UCSD-AML1 (cell line): ENCODE measurements around the gene ZBTB24.

Experiments
- DNase-seq: peaks from one replicate; lab custom pipeline; 2025; ENCODE audit not compliant: unreplicated experiment; lab: John Stamatoyannopoulos, UW

ZBTB24 gene

DNA sequence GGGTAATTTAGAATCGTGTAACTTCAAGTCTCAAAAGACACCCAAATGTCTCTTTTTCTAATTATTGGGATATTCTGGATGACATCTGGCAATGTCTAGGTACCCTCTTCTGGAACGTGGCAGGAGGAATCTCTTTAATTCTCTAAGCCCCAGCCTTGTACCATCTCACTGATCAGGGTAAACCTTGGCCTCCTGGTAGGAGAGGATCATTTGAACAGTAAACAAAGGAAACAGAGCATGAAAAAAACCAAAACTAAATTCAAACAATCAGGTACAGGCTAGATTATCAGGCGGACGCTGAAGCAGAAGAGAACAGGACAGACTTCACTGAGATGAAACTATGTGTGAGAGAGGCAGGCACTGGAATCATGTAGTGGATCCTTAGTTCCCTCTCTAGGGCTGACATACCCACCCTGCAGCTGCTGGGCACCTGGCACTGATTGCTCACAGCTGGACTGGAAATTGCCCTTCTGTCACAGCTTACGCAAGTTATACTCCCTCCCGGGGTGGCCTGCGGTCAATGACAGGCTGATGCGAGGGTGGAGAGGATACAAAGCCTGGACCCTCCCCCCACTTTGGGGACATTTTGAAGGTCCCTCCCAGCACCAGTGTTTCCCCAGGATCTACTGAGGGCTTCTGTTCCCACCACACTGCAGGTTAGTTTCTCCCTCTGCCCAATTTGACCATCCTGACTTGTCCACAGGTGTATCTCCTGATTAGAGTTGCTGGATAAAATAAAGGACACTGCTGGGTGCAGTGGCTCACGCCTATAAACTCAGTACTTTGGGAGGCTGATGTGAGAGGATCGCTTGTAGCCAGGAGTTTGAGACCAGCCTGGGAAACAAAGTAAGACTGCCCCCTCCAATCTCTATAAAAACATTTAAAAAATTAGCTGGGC is 20.6 kb upstream of the ZBTB24 start:
- DNase-seq, result no peak

DNA sequence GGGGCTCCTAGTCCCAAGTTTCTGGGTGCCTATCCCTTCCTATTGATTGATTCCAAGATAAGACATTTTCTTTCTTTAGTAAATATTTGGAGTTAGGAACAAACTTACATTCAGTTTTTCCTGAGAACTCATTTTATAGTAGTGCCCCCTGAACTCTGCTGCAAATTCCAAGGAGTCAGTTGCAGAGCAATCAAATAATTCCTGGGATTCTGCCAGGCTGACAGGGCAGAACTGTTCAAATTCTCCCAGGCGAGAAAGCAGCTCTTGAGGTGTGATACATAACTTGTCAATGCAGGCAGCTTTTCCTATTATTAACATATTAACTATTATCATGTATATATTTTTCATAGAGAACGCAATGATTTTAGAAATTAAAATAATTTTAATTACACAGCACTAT is 15.9 kb upstream of the ZBTB24 start:
- DNase-seq, result no peak

DNA sequence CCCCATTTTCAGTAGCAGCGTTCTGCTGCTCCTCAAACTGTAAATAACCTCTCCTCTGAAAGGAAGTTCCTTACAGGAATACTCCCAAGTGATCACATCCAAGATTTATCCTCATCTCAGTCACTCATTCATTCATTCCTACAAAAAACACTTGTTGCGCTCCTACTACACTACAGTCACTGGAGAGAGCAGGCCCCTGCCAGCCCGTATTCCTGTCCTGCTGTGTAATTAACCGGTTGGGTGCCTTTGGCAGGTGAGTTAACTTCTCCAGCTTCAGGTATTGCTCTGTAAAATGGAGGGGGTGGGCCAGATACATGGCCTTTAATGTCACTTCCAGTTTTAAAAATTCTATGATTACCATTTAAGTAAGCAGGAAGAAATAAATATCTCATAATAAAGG is 15.0 kb upstream of the ZBTB24 start:
- no peak for DNase-seq

DNA sequence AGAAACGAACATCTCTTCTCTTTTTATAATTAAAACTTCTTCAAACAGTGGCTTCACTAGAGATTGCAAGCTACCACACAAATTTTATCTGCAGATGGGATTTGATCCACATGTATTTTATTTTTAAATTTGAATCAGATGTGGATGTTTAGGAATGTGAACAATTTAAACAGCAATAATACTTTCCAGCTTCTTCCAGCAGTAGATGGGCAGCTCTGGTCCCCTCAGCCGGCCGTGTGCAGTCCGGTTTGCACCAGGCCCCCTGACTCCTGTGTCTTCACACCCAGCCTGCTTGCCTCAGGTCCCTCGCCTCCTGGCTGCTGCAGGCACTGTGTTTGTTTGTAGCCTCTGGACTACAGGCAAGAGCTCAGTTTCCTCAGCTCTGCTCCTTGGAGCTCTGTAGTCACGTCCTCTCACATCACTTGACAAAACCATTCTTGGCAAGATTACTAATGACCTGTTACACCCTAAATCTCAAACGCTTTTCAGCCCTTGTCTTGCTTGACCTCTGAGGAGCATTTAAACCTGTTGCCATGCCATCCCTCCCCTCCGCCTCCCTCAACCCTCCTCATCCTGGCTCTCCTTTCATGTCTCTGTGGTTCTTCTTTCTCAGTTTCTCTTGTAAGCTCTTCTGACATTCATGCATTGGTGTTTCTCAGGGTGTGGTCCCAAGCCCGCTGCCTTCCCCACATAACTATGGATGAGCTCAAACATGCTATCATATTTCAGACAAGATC is 13.2 kb upstream of the ZBTB24 start:
- no peak for DNase-seq

DNA sequence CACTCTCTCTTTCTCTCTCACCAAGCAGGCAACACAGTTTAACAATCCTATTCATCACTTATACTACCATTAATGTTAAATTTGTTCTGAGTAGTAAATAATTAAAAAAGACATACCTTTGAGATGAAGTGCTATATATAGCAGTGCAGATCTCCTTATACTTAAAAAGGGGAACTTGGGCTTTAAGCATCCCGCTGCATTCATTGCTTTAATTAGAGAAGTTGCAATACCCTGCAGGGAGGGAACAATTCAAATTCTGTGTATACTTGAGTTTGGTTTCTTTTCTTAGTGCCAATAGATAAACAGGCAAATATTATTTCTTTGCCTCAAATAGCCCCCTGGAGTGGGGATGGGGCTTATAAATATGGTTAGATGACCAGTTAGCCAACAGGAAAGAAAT is 10.8 kb upstream of the ZBTB24 start:
- no peak for DNase-seq

DNA sequence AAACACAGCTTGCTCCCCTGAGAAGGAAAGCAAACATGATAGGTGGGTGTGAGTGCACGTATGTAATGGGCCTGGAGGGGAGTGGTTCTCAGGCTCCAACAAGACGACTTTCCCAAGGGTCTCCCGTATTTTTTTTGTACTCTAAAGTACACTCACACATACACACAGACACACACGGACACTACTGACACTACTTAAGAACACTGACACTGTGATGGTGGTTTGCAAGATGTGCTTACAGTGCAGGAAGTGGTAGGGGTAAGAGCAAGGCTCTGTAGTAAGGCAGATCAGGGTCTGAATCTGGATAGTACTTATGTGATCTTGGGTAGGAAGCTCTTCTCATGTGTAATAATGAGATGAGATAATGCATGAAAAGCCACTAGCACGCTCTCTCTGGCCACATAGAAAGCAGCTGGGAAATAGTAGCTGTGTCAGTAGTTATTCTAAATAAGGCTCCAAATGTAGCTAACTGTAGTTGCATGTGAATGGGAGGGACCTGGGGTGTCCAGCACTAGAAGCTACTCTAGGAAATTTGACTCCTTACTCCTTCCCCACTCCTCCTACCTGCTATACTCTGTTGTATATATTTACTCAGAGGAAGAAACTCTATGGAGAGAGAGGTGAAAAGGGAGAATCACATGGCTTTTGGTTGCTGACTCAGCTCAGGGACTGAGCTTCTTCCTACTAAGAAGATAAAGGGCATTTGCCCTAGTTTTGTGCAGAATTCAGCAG is 8.4 kb upstream of the ZBTB24 start:
- no peak for DNase-seq

DNA sequence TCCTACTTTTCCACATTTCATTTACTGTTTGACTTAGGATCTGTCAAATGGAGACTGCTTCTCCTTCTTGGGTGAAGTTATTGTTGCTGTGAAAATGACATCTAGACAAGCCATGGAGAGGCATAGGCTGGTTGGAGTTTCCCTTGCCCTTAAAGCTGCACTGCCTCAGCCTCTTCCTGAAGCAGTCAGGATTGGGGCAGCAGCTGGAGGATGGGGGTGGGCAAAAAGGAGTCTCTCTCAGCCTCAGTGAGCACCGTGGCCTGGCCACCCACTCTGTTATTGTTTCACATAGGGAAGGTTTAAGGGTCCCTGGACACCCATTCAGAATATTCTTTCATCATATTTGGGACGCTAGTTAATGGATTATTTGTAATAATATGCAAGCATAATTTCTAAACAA is 7.7 kb upstream of the ZBTB24 start:
- DNase-seq, result no peak

DNA sequence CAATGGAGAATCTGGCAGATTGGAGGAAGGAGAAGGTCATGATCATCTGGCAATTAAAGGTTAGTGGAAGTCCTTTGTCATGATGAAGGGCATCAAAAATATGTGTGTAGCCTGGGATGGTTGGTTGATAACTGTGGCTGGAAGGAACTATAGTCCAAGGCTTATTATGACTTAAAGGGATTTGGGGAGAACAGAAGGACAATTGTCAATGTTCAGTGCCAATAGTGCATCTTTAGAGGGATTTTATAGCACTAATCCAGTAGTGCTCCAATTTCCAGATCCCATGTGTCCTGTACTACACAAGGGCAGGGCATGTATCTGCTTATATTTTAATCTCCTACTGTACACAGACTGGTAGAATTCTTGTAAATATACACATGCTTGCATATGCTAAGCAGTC is 5.0 kb upstream of the ZBTB24 start:
- no peak for DNase-seq

DNA sequence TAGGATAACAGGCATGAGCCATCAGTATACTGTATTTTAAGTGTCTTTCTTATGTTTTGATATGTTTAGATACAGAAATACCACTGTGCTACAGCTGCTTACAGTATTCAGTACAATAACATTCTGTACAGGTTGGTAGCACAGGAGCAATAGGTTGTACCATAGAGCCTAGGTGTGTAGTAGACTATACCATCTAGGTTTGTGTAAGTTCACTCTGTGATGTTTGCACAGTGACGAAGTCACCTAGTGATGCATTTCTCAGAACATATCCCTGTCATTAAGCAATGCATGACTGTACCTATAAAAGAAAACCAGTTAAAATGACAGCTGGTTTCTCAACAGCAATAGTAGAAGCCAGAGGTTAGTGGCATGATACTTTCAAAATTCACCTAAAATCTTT is 3.0 kb upstream of the ZBTB24 start:
- no peak for DNase-seq

DNA sequence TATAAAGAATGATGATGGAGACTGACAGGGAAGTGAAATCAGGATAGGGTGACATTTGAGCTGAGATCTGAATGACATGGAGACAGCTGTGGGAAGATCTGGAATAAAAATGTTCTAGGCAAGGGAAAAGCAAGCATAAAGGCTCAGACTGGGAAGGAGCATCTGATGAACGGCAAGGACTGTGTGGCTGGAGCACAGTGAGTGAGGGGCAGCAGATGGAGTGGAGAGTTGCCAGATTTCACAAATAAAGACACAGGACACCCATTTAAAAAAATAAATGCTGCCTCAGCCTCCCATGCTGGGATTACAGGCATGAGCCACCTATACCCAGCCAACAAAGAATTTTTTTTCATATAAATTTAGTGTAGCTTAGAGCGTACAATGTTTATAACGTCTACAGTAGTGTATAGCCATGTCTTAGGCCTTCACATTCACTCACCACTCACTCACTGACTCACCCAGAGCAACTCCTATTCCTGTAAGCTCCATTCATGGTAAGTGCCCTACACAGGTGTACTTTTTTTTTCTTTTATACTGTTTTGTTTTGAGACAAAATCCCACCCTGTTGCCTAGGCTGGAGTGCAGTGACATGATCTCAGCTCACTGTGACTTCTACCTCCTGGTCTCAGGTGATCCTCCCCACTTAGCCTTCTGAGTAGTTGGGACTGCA is 2.4 kb upstream of the ZBTB24 start:
- no peak for DNase-seq

DNA sequence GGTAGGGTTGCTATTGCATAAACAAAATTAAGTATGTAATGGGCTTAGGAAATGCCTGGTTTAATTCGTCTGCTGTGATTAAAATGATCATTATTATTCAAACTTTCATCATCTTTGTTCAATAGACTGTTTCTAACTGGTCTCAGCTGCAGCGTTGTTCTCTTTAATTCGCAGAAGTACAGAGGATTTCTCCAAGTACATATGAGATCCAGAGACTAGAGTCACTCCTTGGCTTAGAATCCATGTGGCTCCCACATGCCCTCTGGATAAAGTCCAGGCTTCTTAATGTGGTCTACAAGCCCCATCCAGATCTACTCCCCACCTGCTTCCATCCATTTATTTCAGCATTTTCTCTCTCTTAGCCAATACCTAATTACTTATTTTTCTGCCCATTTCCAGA is 1.1 kb upstream of the ZBTB24 start:
- no peak for DNase-seq

DNA sequence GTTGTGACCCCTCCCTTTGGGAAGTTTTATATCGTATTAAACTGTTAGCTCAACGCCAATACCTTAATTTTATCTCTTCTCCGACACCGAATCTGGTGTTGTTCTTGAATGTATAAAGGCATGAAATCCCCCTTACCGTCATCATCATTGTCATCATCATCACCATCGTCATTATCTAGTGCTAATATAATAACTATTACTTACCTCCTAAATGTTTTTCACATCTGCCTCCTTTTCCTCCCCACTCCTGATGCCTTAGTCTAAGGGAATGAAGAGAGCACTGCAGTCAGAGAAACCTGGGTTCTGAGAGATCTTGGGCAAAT is 677 bp upstream of the ZBTB24 start:
- DNase-seq, result no peak

DNA sequence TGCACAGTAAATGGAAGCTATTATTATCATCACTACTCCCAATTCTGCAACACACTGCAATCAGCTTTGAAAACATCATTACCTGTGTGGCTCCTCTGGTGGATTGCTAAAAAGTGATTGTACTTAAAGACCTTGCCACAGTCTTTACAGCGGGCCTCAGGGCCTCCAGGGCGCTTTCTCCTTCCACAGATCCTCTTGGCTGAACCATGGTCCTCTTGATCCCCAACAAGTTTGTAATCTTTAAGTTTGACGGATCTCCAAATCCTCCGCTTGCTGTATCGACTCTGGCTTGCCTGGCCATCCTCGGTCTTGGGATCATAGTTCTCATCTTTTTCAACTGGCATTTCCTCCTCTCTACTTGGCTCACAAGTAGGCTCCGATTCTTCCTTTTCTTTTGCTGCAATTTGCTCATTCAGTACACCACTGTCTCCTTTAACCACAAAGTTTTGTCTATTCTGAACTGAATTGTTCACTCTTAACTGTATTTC is 2.0 kb downstream of the ZBTB24 start:
- DNase-seq, result no peak

DNA sequence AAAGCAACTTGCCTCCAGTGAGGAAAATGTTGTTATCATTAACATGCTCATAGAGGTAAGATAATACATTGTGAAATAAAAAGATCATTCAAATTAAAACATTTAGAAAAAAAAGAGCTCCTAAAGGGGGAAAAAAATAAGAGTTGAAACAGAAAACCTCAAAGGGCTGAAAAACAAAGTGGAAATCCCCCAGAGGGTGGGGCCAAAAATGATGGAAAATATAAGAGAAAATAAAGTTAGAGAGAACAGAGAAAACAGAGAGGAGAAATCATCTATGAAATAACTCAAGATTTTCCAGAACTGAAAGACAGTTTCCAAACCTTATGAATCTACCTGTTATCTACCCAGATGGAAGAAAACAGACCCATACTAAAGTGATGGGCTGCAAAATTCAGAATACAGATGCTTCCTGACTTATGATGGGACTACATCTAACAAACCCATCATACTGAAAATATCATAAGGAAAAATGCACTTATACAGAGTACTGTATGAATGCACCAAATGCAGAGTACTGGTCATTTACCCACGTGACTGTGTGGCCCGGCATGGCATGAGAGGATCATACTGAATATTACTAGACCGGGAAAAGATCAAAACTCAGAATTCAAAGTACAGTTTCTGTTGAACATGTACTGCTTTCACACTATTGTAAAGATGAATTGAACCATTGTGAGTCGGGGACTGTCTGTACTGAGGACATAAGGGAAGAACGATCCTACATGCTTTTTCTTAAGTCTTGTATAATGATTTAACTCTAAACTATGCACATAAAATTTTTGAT is 4.0 kb downstream of the ZBTB24 start:
- DNase-seq, result no peak

DNA sequence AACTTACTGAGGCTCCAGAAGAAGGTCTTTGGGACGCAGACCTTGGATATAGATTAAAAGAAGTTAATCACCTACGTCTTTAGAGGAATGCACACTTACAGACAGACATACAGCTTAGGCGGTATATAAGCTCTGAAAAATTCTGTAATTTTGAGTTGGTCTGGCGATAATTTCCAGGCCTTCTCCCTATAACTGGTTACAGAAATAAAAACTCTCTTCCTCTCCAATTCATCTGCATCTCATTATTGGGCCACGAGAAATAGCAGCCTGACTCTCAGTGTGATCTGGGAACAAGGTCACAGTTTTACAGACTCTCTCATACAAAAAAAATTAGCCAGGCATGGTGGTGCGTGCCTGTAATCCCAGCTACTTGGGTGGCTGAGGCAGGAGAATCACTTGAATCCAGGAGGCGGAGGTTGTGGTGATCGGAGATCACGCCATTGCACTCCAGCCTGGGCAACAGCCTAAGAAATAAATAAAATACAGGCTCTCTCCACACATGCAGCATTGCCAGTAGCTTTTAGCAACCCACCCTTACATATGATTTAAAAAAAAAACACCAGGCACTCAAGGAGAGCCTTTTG is 4.7 kb downstream of the ZBTB24 start:
- DNase-seq, result no peak

DNA sequence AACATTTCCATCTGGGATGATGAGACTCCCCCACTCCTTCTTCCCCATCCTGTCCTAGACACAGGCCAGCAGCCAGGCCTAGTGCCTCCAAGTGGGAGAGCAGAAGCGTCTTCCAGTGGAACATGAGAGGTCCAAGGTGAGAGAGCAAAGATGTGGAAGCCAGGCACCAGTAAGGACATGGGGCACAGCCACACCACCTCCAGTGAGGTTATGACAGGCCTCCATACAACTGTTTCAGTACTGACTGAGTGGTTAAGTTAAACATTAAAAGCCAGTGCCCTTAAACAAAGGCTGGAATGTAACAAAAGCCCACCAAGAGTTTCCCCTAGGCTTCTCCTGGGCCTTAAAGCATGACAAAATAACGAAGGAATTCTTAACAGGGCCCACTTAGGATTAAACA is 5.3 kb downstream of the ZBTB24 start:
- DNase-seq, result no peak

DNA sequence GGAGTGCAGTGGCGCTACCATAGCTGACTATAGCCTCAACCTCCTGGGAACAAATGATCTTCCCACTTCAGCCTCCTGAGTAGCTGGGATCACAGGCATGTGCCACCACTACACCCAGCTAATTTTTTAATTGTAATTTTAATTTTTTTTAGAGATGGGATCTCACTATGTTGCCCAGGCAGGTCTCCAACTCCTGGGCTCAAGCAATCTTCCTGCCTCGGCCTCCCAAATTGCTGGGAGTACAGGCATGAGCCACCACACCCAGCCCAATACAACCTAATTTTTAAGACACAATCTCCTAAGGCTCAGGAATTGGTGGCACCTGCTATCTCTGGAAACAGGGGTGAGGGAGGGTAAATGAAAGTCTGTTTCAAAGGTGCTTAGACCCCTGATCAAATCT is 5.8 kb downstream of the ZBTB24 start:
- no peak for DNase-seq

DNA sequence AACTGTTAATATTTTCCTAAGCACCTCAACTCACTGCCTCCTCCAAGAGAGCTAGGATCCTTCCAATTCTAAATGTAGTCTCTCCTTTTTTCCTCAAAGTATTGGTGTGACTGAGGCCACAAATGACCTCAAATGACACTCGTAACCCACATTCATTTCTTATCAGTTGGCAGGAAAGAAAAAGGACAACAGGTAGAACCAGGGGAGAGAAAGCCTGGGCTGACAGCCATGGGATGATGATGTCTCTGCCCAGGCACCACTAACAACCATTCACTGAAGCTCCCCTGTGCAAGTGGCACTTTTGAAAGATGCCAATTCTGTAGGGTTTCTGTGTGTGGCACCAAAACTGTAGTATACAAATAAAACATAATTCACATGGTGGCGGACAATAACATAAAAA is 7.4 kb downstream of the ZBTB24 start:
- no peak for DNase-seq

DNA sequence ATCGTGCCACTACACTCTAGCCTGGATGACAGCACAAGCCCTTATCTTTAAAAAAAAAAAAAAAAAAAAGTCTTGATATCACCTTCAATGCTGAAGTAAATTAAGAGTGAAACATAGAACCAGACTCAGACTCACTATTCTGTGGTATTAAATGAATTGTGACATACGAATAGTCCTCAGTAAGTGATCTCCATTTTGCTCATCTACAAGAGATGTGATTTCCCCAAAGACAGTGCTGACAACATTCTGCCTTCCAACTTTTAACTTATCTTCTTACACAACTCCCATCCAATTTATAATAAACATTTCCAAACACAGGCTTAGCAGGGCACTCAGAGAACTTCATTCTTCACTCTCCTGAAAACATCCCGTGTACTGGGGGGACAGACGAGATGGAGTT is 8.0 kb downstream of the ZBTB24 start:
- no peak for DNase-seq

DNA sequence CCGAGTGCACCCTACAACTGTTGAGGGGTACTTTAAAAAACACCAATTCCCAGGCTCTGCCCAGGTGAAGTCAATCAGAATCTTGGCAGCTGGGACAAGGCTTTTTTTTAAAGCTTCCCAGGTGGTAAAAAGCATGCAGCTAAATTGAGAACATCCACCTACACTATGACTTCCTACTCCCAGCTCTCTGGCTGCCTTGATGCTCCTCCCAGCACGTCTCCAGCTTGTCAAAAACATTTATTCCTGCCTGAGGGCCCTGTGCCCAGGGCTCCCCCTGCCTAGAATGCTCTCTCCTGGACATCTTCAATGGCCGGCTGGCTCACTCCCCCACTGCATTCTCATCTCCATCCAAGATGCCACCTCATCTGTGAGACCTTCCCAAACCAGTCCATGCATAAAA is 9.9 kb downstream of the ZBTB24 start:
- DNase-seq, result no peak
